ENCODE data around the gene KLHL10. TPM values are rescaled to one million over a fixed set of nuclear protein-coding genes. Genes with fewer than 3 reads are reported as not detected.

The KLHL10 gene
- total RNA-seq, 1 experiment from 2014 or later = not detected

GRCh38 chr17:41865596-41865893 is 27.9 kb downstream of the KLHL10 start:
- BruUV-seq (replicated peaks) = no TSS peak
- Histone ChIP-seq H3F3A (ENCODE audit: low read length, unreplicated experiment) (no peaks in the 10 kb centered on the region), H3K79me2 (ENCODE audit: low read length) (peaks cover 43% of the 10 kb centered on the region), H3K36me3 (ENCODE audit: low read depth, low read length) (peaks cover 4% of the 10 kb centered on the region; the same call in 1 of the 2 replicates), H3K9ac (ENCODE audit: low read length) (peak overlapping the region; percentile 92; the same call in 1 of the 2 replicates), H3K4me2 (ENCODE audit: low read length) (peak overlapping the region; percentile 83), H3K27me3 (ENCODE audit: low read length) (no peaks in the 10 kb centered on the region), H3K9me3 (ENCODE audit: low read length) (no peaks in the 10 kb centered on the region), H3K9me2 (replicated peaks; ENCODE audit: low read length) (no peaks in the 10 kb centered on the region), H4K20me1 (ENCODE audit: low read length) (peaks cover 17% of the 10 kb centered on the region; the same call in 1 of the 2 replicates), H2AFZ (ENCODE audit: low read length) (peak overlapping the region; percentile 84), H3K4me3 (ENCODE audit: low read length) (peak overlapping the region; percentile 84), H3K4me1 (ENCODE audit: insufficient read depth, low read length) (0 out of 2 replicates have a peak, but pooled peaks cover 6% of the 10 kb centered on the region), H3K27ac (ENCODE audit: low read length) (no peak overlapping the region)
- ChIA-PET POLR2A (ENCODE audit: unreplicated experiment) (interaction anchor here (0.6 to 1.0 kb wide), 3 partner anchors 45 to 177 kb away, joined by 3 read pairs; partner anchors contain the start of gene DNAJC7), CTCF (no interaction called here)
- ATAC-seq (peak; percentile 14; the same call in 1 of the 2 replicates), DNase-seq (no peak)
- TF ChIP-seq EZH2 (IDR thresholded peaks at IDR 0.05; ENCODE audit: low read length, unreplicated experiment) = no peak
- no peak for TF ChIP-seq EZH2phosphoT487 (IDR thresholded peaks at IDR 0.05; ENCODE audit: borderline replicate concordance, low read length)
- TF ChIP-seq CTCF (conservative IDR thresholded peaks at IDR 0.05; ENCODE audit: low read depth, low read length) = no peak
- intact Hi-C loops (cut with micrococcal nuclease) = loop anchor here (5.0 kb wide), 1 partner anchor 128 kb away; no protein-coding TSS in a partner anchor

- H3K27ac ChIP-seq (ENCODE audit: low read length) = no peak overlapping the region
- no peak for ATAC-seq
- no peaks in the 10 kb centered on the region for H3F3A ChIP-seq (ENCODE audit: low read length, unreplicated experiment)
- no peak overlapping the region for H3K4me2 ChIP-seq (ENCODE audit: low read length)
- DNase-seq = no peak
- no peak for TF ChIP-seq CTCF (conservative IDR thresholded peaks at IDR 0.05; ENCODE audit: low read depth, low read length)
- no peak for TF ChIP-seq EZH2 (IDR thresholded peaks at IDR 0.05; ENCODE audit: low read length, unreplicated experiment)
- no peak for TF ChIP-seq EZH2phosphoT487 (IDR thresholded peaks at IDR 0.05; ENCODE audit: borderline replicate concordance, low read length)
- H2AFZ ChIP-seq (ENCODE audit: low read length) = no peak overlapping the region
- H3K9me2 ChIP-seq (replicated peaks; ENCODE audit: low read length) = no peaks in the 10 kb centered on the region
- no peaks in the 10 kb centered on the region for H3K9me3 ChIP-seq (ENCODE audit: low read length)
- no peaks in the 10 kb centered on the region for H3K27me3 ChIP-seq (ENCODE audit: low read length)
- peaks cover 6% of the 10 kb centered on the region; the same call in 1 of the 2 replicates for H3K36me3 ChIP-seq (ENCODE audit: low read depth, low read length)
- H3K4me1 ChIP-seq (ENCODE audit: insufficient read depth, low read length) = 0 out of 2 replicates have a peak, but pooled peaks cover 1% of the 10 kb centered on the region
- intact Hi-C loops (cut with micrococcal nuclease) = loop anchor here (5.0 kb wide), 1 partner anchor 131 kb away; no protein-coding TSS in a partner anchor
- H3K4me3 ChIP-seq (ENCODE audit: low read length) = no peak overlapping the region
- no TSS peak for BruUV-seq (replicated peaks)
- CTCF ChIA-PET = no interaction called here
- peaks cover 16% of the 10 kb centered on the region for H3K79me2 ChIP-seq (ENCODE audit: low read length)
- peaks cover 10% of the 10 kb centered on the region; the same call in 1 of the 2 replicates for H4K20me1 ChIP-seq (ENCODE audit: low read length)
- H3K9ac ChIP-seq (ENCODE audit: low read length) = no peak overlapping the region
- POLR2A ChIA-PET (ENCODE audit: unreplicated experiment) = interaction anchor here (0.7 kb wide), 1 partner anchor 38 kb away, joined by 9 read pairs; no protein-coding TSS in a partner anchor
These were observed 30.9 kb downstream of the KLHL10 start for GRCh38 chr17:41868568-41868967.

GRCh38 chr17:41869426-41869825 is 31.8 kb downstream of the KLHL10 start:
- Histone ChIP-seq H3K27ac (ENCODE audit: low read length) (no peak overlapping the region), H3F3A (ENCODE audit: low read length, unreplicated experiment) (no peaks in the 10 kb centered on the region), H3K4me3 (ENCODE audit: low read length) (no peak overlapping the region), H3K9me2 (replicated peaks; ENCODE audit: low read length) (no peaks in the 10 kb centered on the region), H3K27me3 (ENCODE audit: low read length) (no peaks in the 10 kb centered on the region), H3K4me2 (ENCODE audit: low read length) (no peak overlapping the region), H2AFZ (ENCODE audit: low read length) (no peak overlapping the region), H3K4me1 (ENCODE audit: insufficient read depth, low read length) (no peaks in the 10 kb centered on the region), H3K79me2 (ENCODE audit: low read length) (peaks cover 7% of the 10 kb centered on the region), H3K36me3 (ENCODE audit: low read depth, low read length) (peaks cover 6% of the 10 kb centered on the region; the same call in 1 of the 2 replicates), H3K9me3 (ENCODE audit: low read length) (no peaks in the 10 kb centered on the region), H4K20me1 (ENCODE audit: low read length) (peaks cover 1% of the 10 kb centered on the region; the same call in 1 of the 2 replicates), H3K9ac (ENCODE audit: low read length) (no peak overlapping the region)
- CTCF ChIA-PET = no interaction called here
- ATAC-seq = no peak
- intact Hi-C loops (cut with micrococcal nuclease) = loop anchor here (5.0 kb wide), 1 partner anchor 132 kb away; no protein-coding TSS in a partner anchor
- DNase-seq = no peak
- BruUV-seq (replicated peaks) = no TSS peak
- no peak for TF ChIP-seq EZH2 (IDR thresholded peaks at IDR 0.05; ENCODE audit: low read length, unreplicated experiment)
- TF ChIP-seq EZH2phosphoT487 (IDR thresholded peaks at IDR 0.05; ENCODE audit: borderline replicate concordance, low read length) = no peak
- TF ChIP-seq CTCF (conservative IDR thresholded peaks at IDR 0.05; ENCODE audit: low read depth, low read length) = no peak
- POLR2A ChIA-PET (ENCODE audit: unreplicated experiment) = no interaction called here

All from PC-3 (cell line).